HepG2 (cell line): ENCODE data around the gene BRAF. TPM values are rescaled to one million over a fixed set of nuclear protein-coding genes. Genes with fewer than 3 reads are reported as not detected.
A peak's percentile ranks its signal among the peaks of the same experiment; 100 is the strongest.

Source experiments
- ELF4 ChIP-seq: sonication (generic); formaldehyde crosslinking; IDR thresholded peaks from 2 replicates; pipeline ENCODE4 v1.5.0; 2020; ENCODE audit warnings: missing genetic modification reagents, mild to moderate bottlenecking, moderate library complexity, borderline replicate concordance
- HOXA3 ChIP-seq: sonication (generic); formaldehyde crosslinking; IDR thresholded peaks from 2 replicates; pipeline ENCODE4 v1.5.0; 2020; ENCODE audit warnings: missing genetic modification reagents
- KDM3A ChIP-seq: IDR thresholded peaks from 2 replicates; pipeline ENCODE4 v1.6.1; 2018; ENCODE audit warnings: low read depth, missing compliant biosample characterization
- MAFF ChIP-seq: IDR thresholded peaks from 2 replicates; pipeline ENCODE4 v1.6.1; 2011; ENCODE audit warnings: low read depth, low read length, improper control_type of control experiment
- MTERF4 ChIP-seq: sonication (generic); formaldehyde crosslinking; IDR thresholded peaks from 2 replicates; pipeline ENCODE4 v1.8.0; 2023; ENCODE audit warnings: mild to moderate bottlenecking, missing genetic modification reagents
- NFIB ChIP-seq: sonication (generic); formaldehyde crosslinking; IDR thresholded peaks from 2 replicates; pipeline ENCODE4 v1.9.0; 2021; ENCODE audit warnings: missing genetic modification reagents, mild to moderate bottlenecking, borderline replicate concordance
- NFKBIZ ChIP-seq: IDR thresholded peaks from 2 replicates; pipeline ENCODE4 v1.6.1; 2018; ENCODE audit warnings: missing genetic modification reagents, missing compliant biosample characterization
- POGZ ChIP-seq: sonication (generic); formaldehyde crosslinking; IDR thresholded peaks from 2 replicates; pipeline ENCODE4 v1.4.0; 2020; ENCODE audit warnings: mild to moderate bottlenecking, missing genetic modification reagents
- PRPF4 ChIP-seq: fragments of 200-400 bp; formaldehyde crosslinking; IDR thresholded peaks from 2 replicates; pipeline ENCODE4 v1.6.1; 2016; ENCODE audit warnings: low read length, low read depth; ENCODE audit not compliant: poor library complexity, severe bottlenecking
- RAD21 ChIP-seq: fragments of 450-650 bp; formaldehyde crosslinking; IDR thresholded peaks from 2 replicates; pipeline ENCODE4 v1.5.0; 2020; ENCODE audit warnings: mild to moderate bottlenecking
- RFX5 ChIP-seq: IDR thresholded peaks from 2 replicates; pipeline ENCODE4 v1.6.1; 2011; ENCODE audit warnings: low read depth, low read length, improper control_type of control experiment
- SAFB2 ChIP-seq: sonication (generic); formaldehyde crosslinking; IDR thresholded peaks from 2 replicates; pipeline ENCODE4 v1.5.1; 2020; ENCODE audit warnings: missing genetic modification reagents, low read depth, mild to moderate bottlenecking, borderline replicate concordance
- STAT5B ChIP-seq: sonication (generic); formaldehyde crosslinking; IDR thresholded peaks from 2 replicates; pipeline ENCODE4 v1.4.0; 2020; ENCODE audit warnings: missing genetic modification reagents
- ZNF235 ChIP-seq: sonication (generic); formaldehyde crosslinking; IDR thresholded peaks from 2 replicates; pipeline ENCODE4 v1.8.1; 2023; ENCODE audit warnings: mild to moderate bottlenecking, missing genetic modification reagents, borderline replicate concordance
- ZNF292 ChIP-seq: sonication (generic); formaldehyde crosslinking; IDR thresholded peaks from 2 replicates; pipeline ENCODE4 v1.8.1; 2022; ENCODE audit warnings: mild to moderate bottlenecking, low read depth, missing genetic modification reagents, borderline replicate concordance
- ZNF337 ChIP-seq: sonication (generic); formaldehyde crosslinking; IDR thresholded peaks from 2 replicates; pipeline ENCODE4 v1.5.1; 2020; ENCODE audit warnings: missing genetic modification reagents, low read depth, mild to moderate bottlenecking, borderline replicate concordance
- ZNF530 ChIP-seq: sonication (generic); formaldehyde crosslinking; IDR thresholded peaks from 2 replicates; pipeline ENCODE4 v1.5.0; 2020; ENCODE audit warnings: low read depth, mild to moderate bottlenecking, missing genetic modification reagents
- ZNF713 ChIP-seq: sonication (generic); formaldehyde crosslinking; IDR thresholded peaks from 2 replicates; pipeline ENCODE4 v1.4.0; 2020; ENCODE audit warnings: mild to moderate bottlenecking, missing genetic modification reagents
- ZNF777 ChIP-seq: sonication (generic); formaldehyde crosslinking; IDR thresholded peaks from 2 replicates; pipeline ENCODE4 v1.4.0; 2020; ENCODE audit warnings: missing genetic modification reagents
- polyA plus RNA-seq, 8 experiments: library from polyadenylated mRNA; depleted of rRNA in 3 of 8; stranded (reverse) in 7 of 8; unstranded in 1 of 8; fragments of >200 nt; fragmentation: Illumina TruSeq in 4 of 8; extraction: Trizol in 4 of 8; gene quantifications; 2 replicates each; pipeline versions ENCODE4 v1.2.1 to v1.2.3, GENCODE V29; 2011 to 2016; ENCODE audit warnings: low read depth in 4 of 8, missing spikeins in 1 of 8, mixed read lengths in 1 of 8; ENCODE audit not compliant: insufficient read depth in 1 of 8
- total RNA-seq, 5 experiments: library from RNA; depleted of rRNA; stranded (reverse); fragments of >200 nt; fragmentation: Illumina TruSeq; extraction: Trizol; gene quantifications; 2 replicates each; pipeline ENCODE4 v1.2.3, GENCODE V29; 2016; ENCODE audit warnings: low read depth in 1 of 5
- TF ChIP-seq, protein P1 (sequence below): sonication (generic); formaldehyde crosslinking; IDR thresholded peaks from 2 replicates; pipeline ENCODE4 v1.8.1; 2022; ENCODE audit warnings: low read depth, mild to moderate bottlenecking, missing genetic modification reagents
- TF ChIP-seq, protein P2 (sequence below): sonication (generic); formaldehyde crosslinking; IDR thresholded peaks from 2 replicates; pipeline ENCODE4 v1.8.1; 2023; ENCODE audit warnings: mild to moderate bottlenecking, missing genetic modification reagents
- TF ChIP-seq, protein P3 (sequence below): sonication (generic); formaldehyde crosslinking; IDR thresholded peaks from 2 replicates; pipeline ENCODE4 v1.5.0; 2020; ENCODE audit warnings: mild to moderate bottlenecking, missing genetic modification reagents

The BRAF gene
- total and polyA plus RNA-seq, 2 of the 13 experiments (the other 11 are each of a cell fraction or from before 2014, with no cell fraction given): 12.5 to 13.4 TPM

- TF ChIP-seq KDM3A (CRISPR knock-in tag) (no peak), NFIB (no peak), ZNF292 (CRISPR knock-in tag) (no peak), SAFB2 (CRISPR knock-in tag) (0 out of 2 replicates have a peak, but pooled peaks have one; percentile 36), ZNF235 (CRISPR knock-in tag) (no peak), PRPF4 (no peak), POGZ (CRISPR knock-in tag) (peak; percentile 91), MAFF (no peak), ZNF337 (CRISPR knock-in tag) (no peak), RFX5 (no peak), RAD21 (peak; percentile 38; the same call in 1 of the 2 replicates), ZNF530 (CRISPR knock-in tag) (no peak), STAT5B (CRISPR knock-in tag) (no peak), ELF4 (CRISPR knock-in tag) (no peak), HOXA3 (CRISPR knock-in tag) (peak; percentile 84; the same call in 1 of the 2 replicates), MTERF4 (CRISPR knock-in tag) (no peak), NFKBIZ (CRISPR knock-in tag) (no peak), ZNF713 (no peak), ZNF777 (CRISPR knock-in tag) (peak; percentile 87)
- TF ChIP-seq, protein P1, sequence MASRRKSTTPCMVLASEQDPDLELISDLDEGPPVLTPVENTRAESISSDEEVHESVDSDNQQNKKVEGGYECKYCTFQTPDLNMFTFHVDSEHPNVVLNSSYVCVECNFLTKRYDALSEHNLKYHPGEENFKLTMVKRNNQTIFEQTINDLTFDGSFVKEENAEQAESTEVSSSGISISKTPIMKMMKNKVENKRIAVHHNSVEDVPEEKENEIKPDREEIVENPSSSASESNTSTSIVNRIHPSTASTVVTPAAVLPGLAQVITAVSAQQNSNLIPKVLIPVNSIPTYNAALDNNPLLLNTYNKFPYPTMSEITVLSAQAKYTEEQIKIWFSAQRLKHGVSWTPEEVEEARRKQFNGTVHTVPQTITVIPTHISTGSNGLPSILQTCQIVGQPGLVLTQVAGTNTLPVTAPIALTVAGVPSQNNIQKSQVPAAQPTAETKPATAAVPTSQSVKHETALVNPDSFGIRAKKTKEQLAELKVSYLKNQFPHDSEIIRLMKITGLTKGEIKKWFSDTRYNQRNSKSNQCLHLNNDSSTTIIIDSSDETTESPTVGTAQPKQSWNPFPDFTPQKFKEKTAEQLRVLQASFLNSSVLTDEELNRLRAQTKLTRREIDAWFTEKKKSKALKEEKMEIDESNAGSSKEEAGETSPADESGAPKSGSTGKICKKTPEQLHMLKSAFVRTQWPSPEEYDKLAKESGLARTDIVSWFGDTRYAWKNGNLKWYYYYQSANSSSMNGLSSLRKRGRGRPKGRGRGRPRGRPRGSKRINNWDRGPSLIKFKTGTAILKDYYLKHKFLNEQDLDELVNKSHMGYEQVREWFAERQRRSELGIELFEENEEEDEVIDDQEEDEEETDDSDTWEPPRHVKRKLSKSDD (CRISPR knock-in tag): 0 out of 2 replicates have a peak, but pooled peaks have one; percentile 79
- TF ChIP-seq, protein P2, sequence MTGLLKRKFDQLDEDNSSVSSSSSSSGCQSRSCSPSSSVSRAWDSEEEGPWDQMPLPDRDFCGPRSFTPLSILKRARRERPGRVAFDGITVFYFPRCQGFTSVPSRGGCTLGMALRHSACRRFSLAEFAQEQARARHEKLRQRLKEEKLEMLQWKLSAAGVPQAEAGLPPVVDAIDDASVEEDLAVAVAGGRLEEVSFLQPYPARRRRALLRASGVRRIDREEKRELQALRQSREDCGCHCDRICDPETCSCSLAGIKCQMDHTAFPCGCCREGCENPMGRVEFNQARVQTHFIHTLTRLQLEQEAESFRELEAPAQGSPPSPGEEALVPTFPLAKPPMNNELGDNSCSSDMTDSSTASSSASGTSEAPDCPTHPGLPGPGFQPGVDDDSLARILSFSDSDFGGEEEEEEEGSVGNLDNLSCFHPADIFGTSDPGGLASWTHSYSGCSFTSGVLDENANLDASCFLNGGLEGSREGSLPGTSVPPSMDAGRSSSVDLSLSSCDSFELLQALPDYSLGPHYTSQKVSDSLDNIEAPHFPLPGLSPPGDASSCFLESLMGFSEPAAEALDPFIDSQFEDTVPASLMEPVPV (CRISPR knock-in tag): no peak; the same call in 1 of the 2 replicates
- TF ChIP-seq, protein P3, sequence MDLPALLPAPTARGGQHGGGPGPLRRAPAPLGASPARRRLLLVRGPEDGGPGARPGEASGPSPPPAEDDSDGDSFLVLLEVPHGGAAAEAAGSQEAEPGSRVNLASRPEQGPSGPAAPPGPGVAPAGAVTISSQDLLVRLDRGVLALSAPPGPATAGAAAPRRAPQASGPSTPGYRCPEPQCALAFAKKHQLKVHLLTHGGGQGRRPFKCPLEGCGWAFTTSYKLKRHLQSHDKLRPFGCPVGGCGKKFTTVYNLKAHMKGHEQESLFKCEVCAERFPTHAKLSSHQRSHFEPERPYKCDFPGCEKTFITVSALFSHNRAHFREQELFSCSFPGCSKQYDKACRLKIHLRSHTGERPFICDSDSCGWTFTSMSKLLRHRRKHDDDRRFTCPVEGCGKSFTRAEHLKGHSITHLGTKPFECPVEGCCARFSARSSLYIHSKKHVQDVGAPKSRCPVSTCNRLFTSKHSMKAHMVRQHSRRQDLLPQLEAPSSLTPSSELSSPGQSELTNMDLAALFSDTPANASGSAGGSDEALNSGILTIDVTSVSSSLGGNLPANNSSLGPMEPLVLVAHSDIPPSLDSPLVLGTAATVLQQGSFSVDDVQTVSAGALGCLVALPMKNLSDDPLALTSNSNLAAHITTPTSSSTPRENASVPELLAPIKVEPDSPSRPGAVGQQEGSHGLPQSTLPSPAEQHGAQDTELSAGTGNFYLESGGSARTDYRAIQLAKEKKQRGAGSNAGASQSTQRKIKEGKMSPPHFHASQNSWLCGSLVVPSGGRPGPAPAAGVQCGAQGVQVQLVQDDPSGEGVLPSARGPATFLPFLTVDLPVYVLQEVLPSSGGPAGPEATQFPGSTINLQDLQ: 0 out of 2 replicates have a peak, but pooled peaks have one; percentile 76
Observed at GRCh38 chr7:140924019-140924820, 509 bp downstream of the BRAF start (continued).
